D721Med (cell line): ENCODE measurements around the gene ROR2.

Experiments
- DNase-seq: peaks from one replicate; pipeline ENCODE4 v3.0.0; 2011; ENCODE audit warnings: low spot score; ENCODE audit not compliant: insufficient read length
- FAIRE-seq: peaks from 2 replicates; lab custom pipeline; 2011; peaks lifted over from hg19 to GRCh38; lab: Jason Lieb, UNC
- TF ChIP-seq, protein P1 (sequence below): IDR thresholded peaks from 2 replicates; pipeline ENCODE4 v1.5.1; 2012; ENCODE audit warnings: mild to moderate bottlenecking, control low read depth; ENCODE audit not compliant: insufficient read depth; ENCODE audit errors: missing control alignments

Gene ROR2

DNA sequence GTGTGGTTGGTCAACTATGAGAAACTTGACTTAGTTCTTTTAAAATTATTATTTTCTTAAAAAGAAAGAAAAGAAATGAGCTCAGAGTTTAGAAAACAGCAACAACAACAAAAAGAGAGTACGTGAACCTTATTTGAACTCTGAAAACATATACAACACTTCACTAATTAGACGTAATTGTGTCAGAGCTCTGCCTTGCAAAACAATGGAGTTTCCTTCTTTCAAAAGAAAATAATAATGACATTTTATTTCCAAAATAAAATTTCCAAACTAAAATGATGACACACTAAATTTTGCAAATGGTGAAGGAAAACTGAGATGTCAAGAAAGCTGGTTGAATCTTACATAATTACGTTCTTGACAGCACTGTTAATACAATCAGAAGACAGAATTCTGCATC lies 15.4 kb downstream of the ROR2 start:
- FAIRE-seq: no peak
- TF ChIP-seq, protein P1, sequence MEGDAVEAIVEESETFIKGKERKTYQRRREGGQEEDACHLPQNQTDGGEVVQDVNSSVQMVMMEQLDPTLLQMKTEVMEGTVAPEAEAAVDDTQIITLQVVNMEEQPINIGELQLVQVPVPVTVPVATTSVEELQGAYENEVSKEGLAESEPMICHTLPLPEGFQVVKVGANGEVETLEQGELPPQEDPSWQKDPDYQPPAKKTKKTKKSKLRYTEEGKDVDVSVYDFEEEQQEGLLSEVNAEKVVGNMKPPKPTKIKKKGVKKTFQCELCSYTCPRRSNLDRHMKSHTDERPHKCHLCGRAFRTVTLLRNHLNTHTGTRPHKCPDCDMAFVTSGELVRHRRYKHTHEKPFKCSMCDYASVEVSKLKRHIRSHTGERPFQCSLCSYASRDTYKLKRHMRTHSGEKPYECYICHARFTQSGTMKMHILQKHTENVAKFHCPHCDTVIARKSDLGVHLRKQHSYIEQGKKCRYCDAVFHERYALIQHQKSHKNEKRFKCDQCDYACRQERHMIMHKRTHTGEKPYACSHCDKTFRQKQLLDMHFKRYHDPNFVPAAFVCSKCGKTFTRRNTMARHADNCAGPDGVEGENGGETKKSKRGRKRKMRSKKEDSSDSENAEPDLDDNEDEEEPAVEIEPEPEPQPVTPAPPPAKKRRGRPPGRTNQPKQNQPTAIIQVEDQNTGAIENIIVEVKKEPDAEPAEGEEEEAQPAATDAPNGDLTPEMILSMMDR: no peak
- no peak for DNase-seq

DNA sequence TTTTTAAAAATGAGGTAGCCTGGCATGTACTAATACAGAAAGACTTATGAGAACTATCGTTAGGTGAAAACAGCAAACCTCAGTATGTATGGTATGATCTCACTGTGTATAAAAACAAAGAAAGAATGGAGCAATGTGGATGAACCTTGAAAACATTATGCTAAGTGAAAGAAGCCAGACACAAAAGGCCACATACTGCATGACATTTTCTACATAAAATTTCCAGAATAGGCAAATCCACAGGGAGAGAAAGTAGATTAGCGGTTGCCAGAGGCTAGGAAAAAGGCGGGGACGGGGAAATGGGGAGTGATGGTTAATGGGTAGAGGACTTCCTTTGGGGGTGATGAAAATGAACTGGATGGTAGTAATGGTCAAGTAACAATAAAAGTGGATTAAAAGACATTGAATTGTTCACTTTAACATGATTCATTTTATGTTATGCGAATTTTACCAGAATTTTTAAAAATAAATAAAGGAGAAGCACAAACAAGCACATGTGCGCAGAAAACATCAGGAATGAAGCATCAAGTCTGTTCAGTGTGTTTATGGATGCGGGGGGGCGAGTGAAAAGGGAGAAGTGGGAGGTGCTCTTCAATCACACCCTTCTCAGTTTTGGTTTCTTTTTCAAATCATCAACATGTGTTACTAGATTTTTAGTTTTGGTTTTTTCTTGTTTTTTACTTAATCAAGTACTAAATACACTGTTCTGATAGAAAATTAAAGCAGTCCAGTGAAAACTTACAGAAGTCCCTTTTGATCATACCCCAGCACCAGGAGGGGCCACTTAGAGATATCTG lies 16.3 kb downstream of the ROR2 start:
- DNase-seq (no peak), FAIRE-seq (no peak)
- TF ChIP-seq, protein P1: no peak

DNA sequence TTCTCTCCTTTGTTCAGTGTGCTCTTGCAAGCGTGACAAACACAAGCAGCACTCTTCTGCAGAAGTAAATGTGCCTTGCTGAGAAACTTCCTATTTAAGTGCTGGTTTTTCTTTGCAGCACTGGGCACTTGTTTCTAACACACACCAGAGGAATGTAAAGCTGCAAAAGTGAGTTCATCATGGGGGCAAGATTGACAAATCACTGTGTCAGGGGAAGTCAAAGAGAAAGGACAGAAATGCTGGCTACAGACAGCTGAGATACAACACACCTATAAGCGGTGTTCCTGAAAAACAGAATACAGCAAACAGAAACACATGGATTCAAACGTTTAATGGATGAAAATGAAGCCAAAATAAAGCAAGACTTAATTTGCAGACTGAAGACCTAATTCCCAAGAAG lies 19.6 kb downstream of the ROR2 start:
- no peak for FAIRE-seq

GRCh38 chr9:91929331-91929730 lies 20.7 kb downstream of the ROR2 start:
- TF ChIP-seq, protein P1: no peak
- DNase-seq (no peak), FAIRE-seq (no peak)

More for the DNA sequence above, 19.6 kb downstream of the ROR2 start:
- DNase-seq: no peak
- TF ChIP-seq, protein P1: no peak

DNA sequence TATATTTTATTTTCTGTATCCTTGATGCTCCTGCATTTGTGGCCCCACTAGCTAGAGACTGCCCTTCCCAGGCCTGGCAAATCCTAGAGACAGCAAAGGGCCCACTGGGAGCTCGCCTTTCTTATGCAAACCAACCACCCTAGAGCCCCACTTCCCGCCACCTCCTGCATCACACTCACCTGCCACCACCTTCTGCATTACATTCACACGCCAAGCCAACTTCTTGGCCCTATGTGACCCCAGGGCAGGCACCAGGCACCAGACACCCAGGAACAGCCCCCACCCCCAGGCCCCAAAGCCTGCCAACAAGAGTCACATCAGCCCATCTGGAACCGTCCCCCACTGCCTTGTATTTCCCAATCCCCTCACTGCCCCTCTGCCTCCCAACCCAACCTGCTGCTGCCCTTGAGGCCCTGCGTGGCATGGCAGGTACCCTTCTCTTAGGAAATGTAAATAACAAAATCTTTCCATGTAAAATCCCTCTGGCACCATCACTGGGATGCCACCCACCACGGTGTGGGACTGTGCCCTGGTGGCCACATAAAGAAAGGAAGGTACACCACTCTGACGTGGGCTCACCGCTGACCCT lies 22.0 kb downstream of the ROR2 start:
- FAIRE-seq (no peak), DNase-seq (no peak)
- TF ChIP-seq, protein P1: no peak

DNA sequence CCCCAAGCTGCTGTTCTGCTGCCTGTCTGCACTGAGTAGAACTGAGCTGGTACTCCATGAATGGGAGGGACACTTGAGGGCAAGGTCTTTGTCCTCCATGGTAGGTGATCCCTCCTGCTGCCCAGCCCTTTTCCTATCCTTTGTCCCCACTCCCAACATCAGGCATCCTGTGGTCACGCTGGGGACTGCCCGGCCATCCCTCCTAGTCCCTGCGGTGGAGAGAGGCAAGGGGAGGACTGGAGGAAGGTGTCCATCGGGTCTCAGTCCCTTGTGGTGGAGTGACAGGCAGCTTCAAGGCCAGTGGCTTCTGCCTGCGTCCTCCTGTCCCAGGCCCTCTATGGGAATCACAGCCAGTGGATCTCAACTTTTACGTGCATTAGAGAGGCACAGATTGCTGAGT lies 25.9 kb downstream of the ROR2 start:
- TF ChIP-seq, protein P1: no peak
- no peak for DNase-seq
- no peak for FAIRE-seq

DNA sequence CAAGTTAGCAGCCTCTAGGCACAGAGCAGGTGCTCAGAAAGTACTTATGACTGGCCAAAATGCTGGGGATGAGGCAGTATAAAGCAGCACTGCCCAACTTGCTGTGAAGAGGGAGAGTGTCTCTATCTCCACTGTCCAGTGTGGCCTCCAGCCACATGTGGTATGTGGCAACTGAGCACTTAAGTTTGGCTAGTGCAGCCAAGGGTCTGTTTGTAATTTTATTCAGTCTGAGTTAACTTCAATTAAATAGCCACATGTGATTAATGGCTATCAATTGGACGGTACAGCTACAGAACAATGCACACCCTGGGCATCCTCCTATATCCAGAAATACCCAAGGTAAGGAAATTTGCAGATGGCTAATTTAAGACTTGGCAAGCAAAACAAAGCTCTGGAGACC lies 26.9 kb downstream of the ROR2 start:
- no peak for FAIRE-seq
- TF ChIP-seq, protein P1: no peak
- DNase-seq: no peak
